Measurements from ENCODE around the gene SHROOM2.

The SHROOM2 gene

GRCh38 chrX:9862953-9863352 is 76.7 kb downstream of the SHROOM2 start:
- Histone ChIP-seq H3K4me1 (ENCODE audit: control insufficient read depth, insufficient read depth, low read length) (no peaks in the 10 kb centered on the region), H3K9me3 (ENCODE audit: control insufficient read depth, insufficient read depth, low read depth, low read length) (no peaks in the 10 kb centered on the region), H3K4me3 (ENCODE audit: low read depth, low read length) (no peak overlapping the region), H3K27ac (ENCODE audit: extremely low read depth, low read depth, low read length) (no peak overlapping the region), H3K36me3 (ENCODE audit: control insufficient read depth in 2 of 2, insufficient read depth in 1 of 2, low read length in 2 of 2) (no peaks in the 10 kb centered on the region)
- ChIA-PET CTCF (no interaction called here), POLR2A (no interaction called here)
- no peak for TF ChIP-seq ZBTB48 (tag by site-specific recombination; IDR thresholded peaks at IDR 0.05)
- TF ChIP-seq ZNF529 (tag by site-specific recombination; IDR thresholded peaks at IDR 0.05; ENCODE audit: insufficient replicate concordance), result no peak
- no peak for TF ChIP-seq KLF8 (tag by site-specific recombination; IDR thresholded peaks at IDR 0.05)
- TF ChIP-seq ZNF148 (tag by site-specific recombination; IDR thresholded peaks at IDR 0.05; ENCODE audit: borderline replicate concordance), result no peak
- no peak for TF ChIP-seq ZNF132 (tag by site-specific recombination; IDR thresholded peaks at IDR 0.05; ENCODE audit: borderline replicate concordance)
- TF ChIP-seq GLI4 (tag by site-specific recombination; IDR thresholded peaks at IDR 0.05), result no peak
- TF ChIP-seq, protein P1, sequence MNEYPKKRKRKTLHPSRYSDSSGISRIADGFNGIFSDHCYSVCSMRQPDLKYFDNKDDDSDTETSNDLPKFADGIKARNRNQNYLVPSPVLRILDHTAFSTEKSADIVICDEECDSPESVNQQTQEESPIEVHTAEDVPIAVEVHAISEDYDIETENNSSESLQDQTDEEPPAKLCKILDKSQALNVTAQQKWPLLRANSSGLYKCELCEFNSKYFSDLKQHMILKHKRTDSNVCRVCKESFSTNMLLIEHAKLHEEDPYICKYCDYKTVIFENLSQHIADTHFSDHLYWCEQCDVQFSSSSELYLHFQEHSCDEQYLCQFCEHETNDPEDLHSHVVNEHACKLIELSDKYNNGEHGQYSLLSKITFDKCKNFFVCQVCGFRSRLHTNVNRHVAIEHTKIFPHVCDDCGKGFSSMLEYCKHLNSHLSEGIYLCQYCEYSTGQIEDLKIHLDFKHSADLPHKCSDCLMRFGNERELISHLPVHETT (tag by site-specific recombination; IDR thresholded peaks at IDR 0.05), result no peak
- TF ChIP-seq, protein P2, sequence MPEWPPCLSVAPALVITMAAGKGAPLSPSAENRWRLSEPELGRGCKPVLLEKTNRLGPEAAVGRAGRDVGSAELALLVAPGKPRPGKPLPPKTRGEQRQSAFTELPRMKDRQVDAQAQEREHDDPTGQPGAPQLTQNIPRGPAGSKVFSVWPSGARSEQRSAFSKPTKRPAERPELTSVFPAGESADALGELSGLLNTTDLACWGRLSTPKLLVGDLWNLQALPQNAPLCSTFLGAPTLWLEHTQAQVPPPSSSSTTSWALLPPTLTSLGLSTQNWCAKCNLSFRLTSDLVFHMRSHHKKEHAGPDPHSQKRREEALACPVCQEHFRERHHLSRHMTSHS (tag by site-specific recombination; IDR thresholded peaks at IDR 0.05), result no peak

- ChIA-PET CTCF (interaction anchor here (0.7 kb wide), 1 partner anchor 11 kb away, joined by 5 read pairs; no protein-coding TSS in a partner anchor), POLR2A (no interaction called here)
- no peaks in the 10 kb centered on the region for H3K4me1 ChIP-seq (ENCODE audit: control insufficient read depth, insufficient read depth, low read length)
- H3K9me3 ChIP-seq (ENCODE audit: control insufficient read depth, insufficient read depth, low read depth, low read length), result no peaks in the 10 kb centered on the region
- H3K36me3 ChIP-seq (ENCODE audit: control insufficient read depth in 2 of 2, insufficient read depth in 1 of 2, low read length in 2 of 2), result no peaks in the 10 kb centered on the region
- no peak overlapping the region for H3K27ac ChIP-seq (ENCODE audit: extremely low read depth, low read depth, low read length)
- H3K4me3 ChIP-seq (ENCODE audit: low read depth, low read length), result no peak overlapping the region
- no peak for TF ChIP-seq ZNF626 (tag by site-specific recombination; IDR thresholded peaks at IDR 0.05)
- no peak for TF ChIP-seq REST (tag by site-specific recombination; IDR thresholded peaks at IDR 0.05)
- no peak for TF ChIP-seq ZBTB7A (tag by site-specific recombination; IDR thresholded peaks at IDR 0.05; ENCODE audit: low read depth)
- TF ChIP-seq ZNF433 (tag by site-specific recombination; IDR thresholded peaks at IDR 0.05; ENCODE audit: low read depth), result no peak
- TF ChIP-seq GFI1B (tag by site-specific recombination; IDR thresholded peaks at IDR 0.05), result no peak
- TF ChIP-seq EGR2 (tag by site-specific recombination; IDR thresholded peaks at IDR 0.05; ENCODE audit: low read depth), result no peak
- no peak for TF ChIP-seq ZNF692 (tag by site-specific recombination; IDR thresholded peaks at IDR 0.05)
- no peak for TF ChIP-seq ZNF169 (tag by site-specific recombination; IDR thresholded peaks at IDR 0.05)
- no peak for TF ChIP-seq ZFHX2 (tag by site-specific recombination; conservative IDR thresholded peaks at IDR 0.05)
- no peak for TF ChIP-seq ZNF530 (tag by site-specific recombination; IDR thresholded peaks at IDR 0.05; ENCODE audit: low read depth)
- TF ChIP-seq ZNF19 (tag by site-specific recombination; IDR thresholded peaks at IDR 0.05; ENCODE audit: low read depth), result no peak
- TF ChIP-seq SCRT2 (tag by site-specific recombination; IDR thresholded peaks at IDR 0.05), result no peak
- TF ChIP-seq ZNF214 (tag by site-specific recombination; IDR thresholded peaks at IDR 0.05; ENCODE audit: borderline replicate concordance), result no peak
- no peak for TF ChIP-seq PRDM1 (tag by site-specific recombination; IDR thresholded peaks at IDR 0.05)
- no peak for TF ChIP-seq ZNF335 (tag by site-specific recombination; conservative IDR thresholded peaks at IDR 0.05)
- no peak for TF ChIP-seq ZBTB1 (tag by site-specific recombination; IDR thresholded peaks at IDR 0.05)
- no peak for TF ChIP-seq BCL11B (tag by site-specific recombination; IDR thresholded peaks at IDR 0.05; ENCODE audit: low read depth)
- no peak for TF ChIP-seq ZNF350 (tag by site-specific recombination; IDR thresholded peaks at IDR 0.05)
- no peak for TF ChIP-seq ZNF2 (tag by site-specific recombination; IDR thresholded peaks at IDR 0.05)
Measured at GRCh38 chrX:9864011-9864410, 77.8 kb downstream of the SHROOM2 start.

Data from HEK293 (cell line).